ENCODE measurements around the gene PALM.

The PALM gene

DNA sequence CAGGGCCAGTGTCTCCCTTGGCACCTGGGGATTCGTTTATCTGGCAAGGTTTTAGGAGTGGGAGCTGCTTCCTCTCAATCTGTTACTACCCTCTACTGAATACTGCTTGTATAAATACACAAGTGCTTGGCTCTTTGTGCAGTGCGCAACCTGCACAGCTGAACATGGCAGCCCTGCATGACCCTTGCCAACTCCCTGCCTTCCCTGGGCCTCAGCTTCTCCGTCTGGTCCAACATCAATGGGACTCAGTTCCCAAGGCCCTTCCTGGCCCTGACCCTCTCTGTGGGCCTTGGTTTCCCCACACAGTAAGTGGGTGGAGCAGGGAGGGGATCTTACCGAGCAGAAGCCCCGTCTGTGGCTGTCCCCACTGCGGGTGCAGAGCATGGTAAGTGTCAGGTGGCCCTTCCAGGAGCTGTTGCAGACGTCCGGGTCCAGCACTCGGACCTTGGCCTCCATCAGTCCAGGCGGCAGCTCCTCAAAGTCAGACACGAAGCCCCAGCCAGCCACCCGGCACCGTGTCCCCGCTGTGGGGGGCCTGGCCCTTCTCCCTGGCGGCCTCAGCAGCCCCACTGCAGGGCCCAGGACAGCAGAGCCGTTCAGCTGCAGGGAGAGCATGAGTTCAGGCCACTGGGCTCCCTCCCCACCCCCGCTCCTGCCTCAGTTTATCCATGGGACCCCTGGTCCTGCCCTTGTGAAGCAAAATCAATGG, 22.0 kb upstream of the PALM start:
- Histone ChIP-seq H3K4me2 (ENCODE audit: low read length) (no peak overlapping the region), H3K79me2 (ENCODE audit: low read length) (no peaks in the 10 kb centered on the region), H4K20me1 (ENCODE audit: insufficient read depth, low read length) (no peaks in the 10 kb centered on the region), H3K36me3 (replicated peaks; ENCODE audit: low read depth, low read length) (no peaks in the 10 kb centered on the region), H3K27me3 (ENCODE audit: low read depth, low read length) (no peaks in the 10 kb centered on the region), H3K9me3 (ENCODE audit: insufficient read depth, low read length) (no peaks in the 10 kb centered on the region), H3K9ac (ENCODE audit: low read length) (no peak overlapping the region), H2AFZ (ENCODE audit: low read depth, low read length) (no peak overlapping the region), H3K27ac (ENCODE audit: low read length) (no peak overlapping the region), H3K4me1 (ENCODE audit: low read length) (no peaks in the 10 kb centered on the region), H3K4me3 (ENCODE audit: low read length) (no peak overlapping the region)
- TF ChIP-seq, protein P1, sequence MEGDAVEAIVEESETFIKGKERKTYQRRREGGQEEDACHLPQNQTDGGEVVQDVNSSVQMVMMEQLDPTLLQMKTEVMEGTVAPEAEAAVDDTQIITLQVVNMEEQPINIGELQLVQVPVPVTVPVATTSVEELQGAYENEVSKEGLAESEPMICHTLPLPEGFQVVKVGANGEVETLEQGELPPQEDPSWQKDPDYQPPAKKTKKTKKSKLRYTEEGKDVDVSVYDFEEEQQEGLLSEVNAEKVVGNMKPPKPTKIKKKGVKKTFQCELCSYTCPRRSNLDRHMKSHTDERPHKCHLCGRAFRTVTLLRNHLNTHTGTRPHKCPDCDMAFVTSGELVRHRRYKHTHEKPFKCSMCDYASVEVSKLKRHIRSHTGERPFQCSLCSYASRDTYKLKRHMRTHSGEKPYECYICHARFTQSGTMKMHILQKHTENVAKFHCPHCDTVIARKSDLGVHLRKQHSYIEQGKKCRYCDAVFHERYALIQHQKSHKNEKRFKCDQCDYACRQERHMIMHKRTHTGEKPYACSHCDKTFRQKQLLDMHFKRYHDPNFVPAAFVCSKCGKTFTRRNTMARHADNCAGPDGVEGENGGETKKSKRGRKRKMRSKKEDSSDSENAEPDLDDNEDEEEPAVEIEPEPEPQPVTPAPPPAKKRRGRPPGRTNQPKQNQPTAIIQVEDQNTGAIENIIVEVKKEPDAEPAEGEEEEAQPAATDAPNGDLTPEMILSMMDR (IDR thresholded peaks at IDR 0.05; ENCODE audit: low read depth, low read length) = no peak
- no peak for TF ChIP-seq EZH2phosphoT487 (IDR thresholded peaks at IDR 0.05; ENCODE audit: low read depth)

DNA sequence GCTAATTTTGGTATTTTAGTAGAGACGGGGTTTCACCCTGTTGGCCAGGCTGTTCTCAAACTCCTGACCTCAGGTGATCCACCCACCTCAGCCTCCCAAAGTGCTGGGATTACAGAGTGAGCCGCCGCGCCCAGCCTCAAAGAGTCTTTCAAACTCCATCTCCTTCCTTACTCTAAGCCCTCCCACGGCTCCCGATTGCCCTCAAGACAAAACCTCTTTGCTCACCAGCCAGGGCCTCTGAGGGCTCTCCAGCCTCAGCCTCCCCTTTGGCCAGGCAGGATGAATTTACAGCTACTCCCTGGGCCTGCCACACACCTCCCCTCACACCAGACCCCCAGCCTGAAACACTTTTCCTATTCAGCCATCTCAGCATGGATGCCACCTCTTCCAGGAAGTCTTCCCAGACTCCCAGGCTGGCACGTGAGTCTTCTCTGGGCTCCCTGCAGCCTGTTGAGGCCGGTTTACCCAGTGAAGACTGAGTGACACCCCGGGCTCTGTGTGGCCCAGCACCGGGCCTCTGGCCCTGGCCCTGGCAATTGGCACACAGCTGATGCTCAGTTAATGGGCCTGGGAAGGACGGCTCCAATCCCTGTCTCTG, 21.1 kb upstream of the PALM start:
- Histone ChIP-seq H3K9ac (ENCODE audit: low read length) (no peak overlapping the region), H2AFZ (ENCODE audit: low read depth, low read length) (no peak overlapping the region), H3K4me2 (ENCODE audit: low read length) (no peak overlapping the region), H3K27me3 (ENCODE audit: low read depth, low read length) (no peaks in the 10 kb centered on the region), H3K9me3 (ENCODE audit: insufficient read depth, low read length) (no peaks in the 10 kb centered on the region), H4K20me1 (ENCODE audit: insufficient read depth, low read length) (no peaks in the 10 kb centered on the region), H3K27ac (ENCODE audit: low read length) (no peak overlapping the region), H3K36me3 (replicated peaks; ENCODE audit: low read depth, low read length) (no peaks in the 10 kb centered on the region), H3K4me3 (ENCODE audit: low read length) (no peak overlapping the region), H3K4me1 (ENCODE audit: low read length) (no peaks in the 10 kb centered on the region), H3K79me2 (ENCODE audit: low read length) (no peaks in the 10 kb centered on the region)
- no peak for TF ChIP-seq EZH2phosphoT487 (IDR thresholded peaks at IDR 0.05; ENCODE audit: low read depth)
- TF ChIP-seq, protein P1 (IDR thresholded peaks at IDR 0.05; ENCODE audit: low read depth, low read length) = no peak

- no peaks in the 10 kb centered on the region for H3K27me3 ChIP-seq (ENCODE audit: low read depth, low read length)
- no peak overlapping the region for H2AFZ ChIP-seq (ENCODE audit: low read depth, low read length)
- no peaks in the 10 kb centered on the region for H4K20me1 ChIP-seq (ENCODE audit: insufficient read depth, low read length)
- no peaks in the 10 kb centered on the region for H3K4me1 ChIP-seq (ENCODE audit: low read length)
- H3K4me3 ChIP-seq (ENCODE audit: low read length) = no peak overlapping the region
- no peak overlapping the region for H3K27ac ChIP-seq (ENCODE audit: low read length)
- H3K9me3 ChIP-seq (ENCODE audit: insufficient read depth, low read length) = no peaks in the 10 kb centered on the region
- H3K36me3 ChIP-seq (replicated peaks; ENCODE audit: low read depth, low read length) = no peaks in the 10 kb centered on the region
- no peak overlapping the region for H3K4me2 ChIP-seq (ENCODE audit: low read length)
- H3K9ac ChIP-seq (ENCODE audit: low read length) = no peak overlapping the region
- no peak for TF ChIP-seq EZH2phosphoT487 (IDR thresholded peaks at IDR 0.05; ENCODE audit: low read depth)
- TF ChIP-seq, protein P1 (IDR thresholded peaks at IDR 0.05; ENCODE audit: low read depth, low read length) = no peak
- no peaks in the 10 kb centered on the region for H3K79me2 ChIP-seq (ENCODE audit: low read length)
Observed at GRCh38 chr19:688214-688613, 20.5 kb upstream of the PALM start.

- H3K36me3 ChIP-seq (replicated peaks; ENCODE audit: low read depth, low read length) = no peaks in the 10 kb centered on the region
- H3K27ac ChIP-seq (ENCODE audit: low read length) = no peak overlapping the region
- TF ChIP-seq EZH2phosphoT487 (IDR thresholded peaks at IDR 0.05; ENCODE audit: low read depth) = no peak
- TF ChIP-seq, protein P1 (IDR thresholded peaks at IDR 0.05; ENCODE audit: low read depth, low read length) = no peak
- H3K4me2 ChIP-seq (ENCODE audit: low read length) = no peak overlapping the region
- H3K9ac ChIP-seq (ENCODE audit: low read length) = no peak overlapping the region
- no peaks in the 10 kb centered on the region for H3K4me1 ChIP-seq (ENCODE audit: low read length)
- H3K27me3 ChIP-seq (ENCODE audit: low read depth, low read length) = no peaks in the 10 kb centered on the region
- no peaks in the 10 kb centered on the region for H3K9me3 ChIP-seq (ENCODE audit: insufficient read depth, low read length)
- no peak overlapping the region for H2AFZ ChIP-seq (ENCODE audit: low read depth, low read length)
- no peak overlapping the region for H3K4me3 ChIP-seq (ENCODE audit: low read length)
- H3K79me2 ChIP-seq (ENCODE audit: low read length) = no peaks in the 10 kb centered on the region
- H4K20me1 ChIP-seq (ENCODE audit: insufficient read depth, low read length) = no peaks in the 10 kb centered on the region
Observed at GRCh38 chr19:688992-689391, 19.7 kb upstream of the PALM start.

Data from OCI-LY3 (cell line).